GM19025 (cell line): ENCODE data around the gene ATP2C2.

Experiments used
- ATAC-seq: cut with Tn5 transposase; IDR thresholded peaks from one replicate; pipeline ENCODE4 v1.9.1; 2021; ENCODE audit warnings: mild to moderate bottlenecking, low read depth, moderate library complexity; ENCODE audit not compliant: unreplicated experiment

The ATP2C2 gene

GRCh38 chr16:84505249-84506187 lies 137.2 kb downstream of the ATP2C2 start:
- no peak for ATAC-seq

GRCh38 chr16:84507011-84507982 lies 139.0 kb downstream of the ATP2C2 start:
- ATAC-seq: no peak

GRCh38 chr16:84508502-84508901 lies 140.2 kb downstream of the ATP2C2 start:
- no peak for ATAC-seq

- ATAC-seq: no peak
Observed at GRCh38 chr16:84509032-84509950, 141.0 kb downstream of the ATP2C2 start.

- ATAC-seq: no peak
Observed at GRCh38 chr16:84511180-84511800, 143.0 kb downstream of the ATP2C2 start.

- no peak for ATAC-seq
Observed at GRCh38 chr16:84511831-84512230, 143.5 kb downstream of the ATP2C2 start.

GRCh38 chr16:84513123-84513522 lies 144.8 kb downstream of the ATP2C2 start:
- ATAC-seq: no peak

GRCh38 chr16:84513666-84514065 lies 145.3 kb downstream of the ATP2C2 start:
- ATAC-seq: no peak
